Hepatocyte (in vitro differentiated cells): ENCODE measurements around the gene NGEF.

ENCODE experiments used
- EZH2 ChIP-seq: fragments of 200-600 bp; sonication (generic); IDR thresholded peaks from 2 replicates; pipeline ENCODE4 v1.6.1; 2016; ENCODE audit warnings: antibody characterized with exemption, mild to moderate bottlenecking, borderline replicate concordance
- TF ChIP-seq, protein P1 (sequence below): fragments of 200-600 bp; sonication (generic); IDR thresholded peaks from 2 replicates; pipeline ENCODE4 v1.5.1; 2016; ENCODE audit warnings: antibody characterized with exemption, mild to moderate bottlenecking; ENCODE audit not compliant: poor library complexity

DNA sequence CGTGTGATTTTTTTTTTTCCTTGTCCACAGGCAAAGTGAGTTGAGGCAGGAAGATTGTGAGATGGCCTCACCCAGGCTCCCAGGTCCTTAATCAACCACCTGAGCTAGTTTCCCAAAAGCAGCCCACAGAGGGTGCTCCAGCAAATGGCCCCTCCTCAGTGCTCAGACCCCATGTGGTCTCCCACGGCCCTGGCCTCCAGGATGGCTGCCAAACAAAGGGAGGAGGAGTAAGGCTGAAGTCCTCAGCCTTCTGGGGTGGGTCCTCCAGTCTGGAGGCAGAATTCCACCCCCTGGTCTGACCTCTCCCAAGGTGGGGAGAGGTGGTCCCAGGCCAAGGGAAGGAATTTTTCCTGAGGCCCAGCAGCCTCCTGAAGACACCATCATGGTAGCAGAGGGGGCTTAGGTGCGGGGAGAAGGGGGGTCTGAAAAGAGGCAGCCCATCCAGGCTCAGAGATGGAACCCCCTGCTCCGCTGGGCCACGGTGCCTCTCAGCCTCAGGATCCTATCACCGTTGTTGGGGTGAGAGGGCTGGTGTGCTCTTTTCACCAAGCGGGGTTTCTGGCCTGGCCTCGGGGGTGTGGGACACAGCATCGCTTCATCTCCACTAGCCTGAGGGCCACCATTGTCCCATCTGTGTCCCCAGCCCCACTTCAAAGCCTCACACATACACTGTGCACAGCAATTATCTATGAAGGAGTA lies 2.3 kb downstream of the NGEF start:
- TF ChIP-seq, protein P1, sequence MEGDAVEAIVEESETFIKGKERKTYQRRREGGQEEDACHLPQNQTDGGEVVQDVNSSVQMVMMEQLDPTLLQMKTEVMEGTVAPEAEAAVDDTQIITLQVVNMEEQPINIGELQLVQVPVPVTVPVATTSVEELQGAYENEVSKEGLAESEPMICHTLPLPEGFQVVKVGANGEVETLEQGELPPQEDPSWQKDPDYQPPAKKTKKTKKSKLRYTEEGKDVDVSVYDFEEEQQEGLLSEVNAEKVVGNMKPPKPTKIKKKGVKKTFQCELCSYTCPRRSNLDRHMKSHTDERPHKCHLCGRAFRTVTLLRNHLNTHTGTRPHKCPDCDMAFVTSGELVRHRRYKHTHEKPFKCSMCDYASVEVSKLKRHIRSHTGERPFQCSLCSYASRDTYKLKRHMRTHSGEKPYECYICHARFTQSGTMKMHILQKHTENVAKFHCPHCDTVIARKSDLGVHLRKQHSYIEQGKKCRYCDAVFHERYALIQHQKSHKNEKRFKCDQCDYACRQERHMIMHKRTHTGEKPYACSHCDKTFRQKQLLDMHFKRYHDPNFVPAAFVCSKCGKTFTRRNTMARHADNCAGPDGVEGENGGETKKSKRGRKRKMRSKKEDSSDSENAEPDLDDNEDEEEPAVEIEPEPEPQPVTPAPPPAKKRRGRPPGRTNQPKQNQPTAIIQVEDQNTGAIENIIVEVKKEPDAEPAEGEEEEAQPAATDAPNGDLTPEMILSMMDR = no peak
- TF ChIP-seq EZH2 = no peak
